Fibroblast of villous mesenchyme (primary cell): ENCODE results near the gene M6PR. TPM values are rescaled to one million over a fixed set of nuclear protein-coding genes. Genes with fewer than 3 reads are reported as not detected.
"Not testable (repeated sequence)": the region's sequence is repeated elsewhere in the genome, so short reads cannot be mapped to it uniquely, and the experiment has no call there.

Source experiments
- DNase-seq: peaks from one replicate; pipeline ENCODE4 v3.0.0-alpha.2; 2010; ENCODE audit warnings: low read depth
- H3K4me3 ChIP-seq: 2 replicates; pipeline ENCODE4 v1.5.1; 2011; ENCODE audit warnings: low read depth, mild to moderate bottlenecking, low read length
- total RNA-seq: library from RNA; depleted of rRNA; stranded (reverse); fragments of >200 nt; gene quantifications from 2 replicates; pipeline ENCODE4 v1.2.3, GENCODE V29; 2012
- TF ChIP-seq, protein P1 (sequence below): IDR thresholded peaks from 2 replicates; pipeline ENCODE4 v1.5.1; 2012; ENCODE audit warnings: low read depth, mild to moderate bottlenecking, low read length; ENCODE audit not compliant: insufficient read depth

The M6PR gene
- total RNA-seq, 1 donor, result 215 TPM

- no peak overlapping the region for H3K4me3 ChIP-seq
- TF ChIP-seq, protein P1, sequence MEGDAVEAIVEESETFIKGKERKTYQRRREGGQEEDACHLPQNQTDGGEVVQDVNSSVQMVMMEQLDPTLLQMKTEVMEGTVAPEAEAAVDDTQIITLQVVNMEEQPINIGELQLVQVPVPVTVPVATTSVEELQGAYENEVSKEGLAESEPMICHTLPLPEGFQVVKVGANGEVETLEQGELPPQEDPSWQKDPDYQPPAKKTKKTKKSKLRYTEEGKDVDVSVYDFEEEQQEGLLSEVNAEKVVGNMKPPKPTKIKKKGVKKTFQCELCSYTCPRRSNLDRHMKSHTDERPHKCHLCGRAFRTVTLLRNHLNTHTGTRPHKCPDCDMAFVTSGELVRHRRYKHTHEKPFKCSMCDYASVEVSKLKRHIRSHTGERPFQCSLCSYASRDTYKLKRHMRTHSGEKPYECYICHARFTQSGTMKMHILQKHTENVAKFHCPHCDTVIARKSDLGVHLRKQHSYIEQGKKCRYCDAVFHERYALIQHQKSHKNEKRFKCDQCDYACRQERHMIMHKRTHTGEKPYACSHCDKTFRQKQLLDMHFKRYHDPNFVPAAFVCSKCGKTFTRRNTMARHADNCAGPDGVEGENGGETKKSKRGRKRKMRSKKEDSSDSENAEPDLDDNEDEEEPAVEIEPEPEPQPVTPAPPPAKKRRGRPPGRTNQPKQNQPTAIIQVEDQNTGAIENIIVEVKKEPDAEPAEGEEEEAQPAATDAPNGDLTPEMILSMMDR, result no peak
- no peak for DNase-seq
Observed at GRCh38 chr12:8904665-8905064, 44.8 kb downstream of the M6PR start.

GRCh38 chr12:8903646-8904045 lies 45.8 kb downstream of the M6PR start:
- no peak for DNase-seq
- H3K4me3 ChIP-seq, result no peak overlapping the region
- TF ChIP-seq, protein P1, result no peak

DNA sequence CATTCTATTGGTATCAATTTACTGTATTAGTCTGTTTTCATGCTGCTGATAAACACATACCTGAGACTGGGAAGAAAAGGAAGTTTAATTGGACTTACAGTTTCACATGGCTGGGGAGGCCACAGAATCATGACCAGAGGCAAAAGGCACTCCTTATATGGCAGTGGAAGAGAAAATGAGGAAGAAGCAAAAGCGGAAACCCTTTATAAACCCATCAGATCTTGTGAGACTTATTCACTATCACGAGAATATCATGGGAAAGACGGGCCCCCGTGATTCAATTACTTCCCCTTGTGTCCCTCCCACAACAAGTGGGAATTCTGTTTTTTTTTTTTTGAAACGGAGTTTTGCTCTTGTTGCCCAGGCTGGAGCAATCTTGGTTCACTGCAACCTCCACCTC lies 46.7 kb downstream of the M6PR start:
- not testable (repeated sequence) for DNase-seq, H3K4me3 ChIP-seq

- DNase-seq, result no peak
- no peak overlapping the region for H3K4me3 ChIP-seq
- TF ChIP-seq, protein P1, result no peak
Observed at GRCh38 chr12:8899830-8900229, 49.6 kb downstream of the M6PR start.

DNA sequence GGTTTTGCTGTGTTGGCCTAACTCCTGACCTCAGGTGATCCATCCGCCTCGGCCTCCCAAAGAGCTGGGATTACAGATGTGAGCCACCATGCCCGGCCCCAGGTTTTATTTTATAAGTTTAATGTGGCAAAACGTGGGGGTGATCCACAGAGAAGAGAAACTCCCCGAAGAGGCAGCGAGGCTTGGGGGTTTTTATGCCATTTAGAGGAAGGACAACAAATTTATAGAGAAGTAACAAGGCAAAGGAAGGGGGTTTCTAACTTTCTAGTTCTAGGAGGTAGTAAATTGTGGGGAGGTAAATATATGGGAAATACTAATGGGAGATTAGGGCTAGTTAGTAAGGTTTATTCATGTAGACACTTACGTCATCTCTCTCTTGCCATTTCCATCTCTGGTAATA lies 52.4 kb downstream of the M6PR start:
- TF ChIP-seq, protein P1, result no peak
- no peak for DNase-seq
- H3K4me3 ChIP-seq, result no peak overlapping the region

GRCh38 chr12:8894986-8895385 lies 54.5 kb downstream of the M6PR start:
- no peak for DNase-seq
- TF ChIP-seq, protein P1, result no peak
- no peak overlapping the region for H3K4me3 ChIP-seq

- no peak overlapping the region for H3K4me3 ChIP-seq
- TF ChIP-seq, protein P1, result no peak
- peak; percentile 51 for DNase-seq
Observed at GRCh38 chr12:8894378-8894777, 55.1 kb downstream of the M6PR start.
